Rectal smooth muscle tissue (tissue), 1 donor: Measurements from ENCODE around the gene ETV6.

Experiments
- H3K27ac ChIP-seq: one replicate; pipeline ENCODE4 v1.7.0; 2013; ENCODE audit warnings: low read depth, low read length, inconsistent platforms
- H3K27me3 ChIP-seq: one replicate; pipeline ENCODE4 v1.7.0; 2013; ENCODE audit warnings: low read length; ENCODE audit not compliant: control insufficient read depth, insufficient read depth
- H3K36me3 ChIP-seq: one replicate; pipeline ENCODE4 v1.7.0; 2013; ENCODE audit warnings: low read length; ENCODE audit not compliant: control insufficient read depth, insufficient read depth
- H3K4me1 ChIP-seq: one replicate; pipeline ENCODE4 v1.7.0; 2013; ENCODE audit warnings: low read length; ENCODE audit not compliant: control insufficient read depth, insufficient read depth
- H3K4me3 ChIP-seq: one replicate; pipeline ENCODE4 v1.7.0; 2013; ENCODE audit warnings: low read length
- H3K9ac ChIP-seq: one replicate; pipeline ENCODE4 v1.7.0; 2013; ENCODE audit warnings: low read length

Gene ETV6

DNA sequence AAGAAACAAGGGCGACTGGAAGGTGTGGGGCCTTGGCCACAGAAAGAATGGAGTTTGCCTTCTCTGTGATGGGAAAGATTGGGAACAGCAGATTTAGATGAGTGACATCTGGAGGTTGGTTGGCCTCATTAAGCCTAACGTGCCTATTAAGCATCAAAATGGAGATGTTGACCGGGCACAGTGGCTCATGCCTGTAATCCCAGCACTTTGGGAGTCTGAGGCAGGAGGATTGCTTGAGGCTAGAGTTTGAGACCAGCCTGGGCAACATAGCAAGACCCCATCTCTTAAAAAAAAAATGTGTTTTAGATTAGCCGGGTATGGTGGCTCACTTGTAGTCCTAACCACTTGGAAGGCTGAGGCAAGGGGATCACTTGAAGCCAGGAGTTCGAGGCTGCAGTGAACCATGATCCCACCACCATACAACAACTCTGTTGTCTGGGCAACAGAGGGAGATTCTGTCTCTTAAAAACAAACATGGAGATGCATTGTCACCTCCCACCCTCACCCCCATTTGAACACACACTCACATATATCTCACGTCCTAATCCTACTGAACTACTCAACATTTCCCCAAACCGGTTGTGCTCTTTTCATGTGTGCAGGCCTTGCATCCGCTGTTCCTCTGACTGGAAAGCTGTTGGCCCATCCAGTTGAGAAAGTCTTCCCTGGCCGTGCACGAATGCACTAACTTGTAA, 172.1 kb downstream of the ETV6 start:
- Histone ChIP-seq H3K4me1 (peaks cover 7% of the 10 kb centered on the region), H3K4me3 (no peak overlapping the region), H3K36me3 (no peaks in the 10 kb centered on the region), H3K27me3 (no peaks in the 10 kb centered on the region), H3K9ac (no peak overlapping the region), H3K27ac (no peak overlapping the region)

DNA sequence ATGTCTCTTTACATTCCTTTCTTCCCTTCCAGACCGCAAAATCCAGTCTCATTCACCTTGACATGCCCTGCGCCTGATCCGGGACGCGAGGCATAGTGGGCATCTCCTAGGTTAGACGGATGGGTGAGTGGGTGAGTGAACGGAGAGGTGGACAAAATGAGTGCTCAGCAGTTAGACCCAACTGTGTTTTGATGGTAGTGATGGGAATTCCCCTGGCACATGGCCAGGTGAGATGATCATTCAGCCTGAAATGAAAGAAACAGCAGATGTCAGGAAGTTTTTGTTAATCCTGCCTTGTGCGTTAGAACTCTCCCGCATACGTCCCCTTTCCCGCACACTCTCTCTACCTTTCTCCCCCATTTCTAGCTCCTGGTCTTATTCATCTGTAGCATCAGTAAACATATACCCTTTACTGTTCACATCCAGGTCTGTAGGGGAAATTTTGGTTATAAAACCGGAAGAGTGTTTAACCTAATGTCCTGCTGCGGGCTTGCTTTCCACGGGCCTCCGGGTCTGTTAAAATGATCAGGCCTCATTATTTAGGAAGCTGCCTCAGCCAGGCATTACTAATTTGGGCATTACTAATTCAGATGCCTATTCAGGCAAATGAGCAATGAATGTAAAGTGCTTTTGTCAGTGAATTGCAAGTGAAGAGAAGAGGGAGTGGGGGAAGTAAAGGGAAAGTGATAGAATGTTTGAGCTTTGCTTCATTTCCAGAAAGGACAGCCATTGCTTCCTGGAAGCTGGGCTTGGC, 172.8 kb downstream of the ETV6 start:
- H3K36me3 ChIP-seq = no peaks in the 10 kb centered on the region
- H3K9ac ChIP-seq = no peak overlapping the region
- H3K4me3 ChIP-seq = no peak overlapping the region
- H3K4me1 ChIP-seq = peaks cover 8% of the 10 kb centered on the region
- no peaks in the 10 kb centered on the region for H3K27me3 ChIP-seq
- no peak overlapping the region for H3K27ac ChIP-seq

DNA sequence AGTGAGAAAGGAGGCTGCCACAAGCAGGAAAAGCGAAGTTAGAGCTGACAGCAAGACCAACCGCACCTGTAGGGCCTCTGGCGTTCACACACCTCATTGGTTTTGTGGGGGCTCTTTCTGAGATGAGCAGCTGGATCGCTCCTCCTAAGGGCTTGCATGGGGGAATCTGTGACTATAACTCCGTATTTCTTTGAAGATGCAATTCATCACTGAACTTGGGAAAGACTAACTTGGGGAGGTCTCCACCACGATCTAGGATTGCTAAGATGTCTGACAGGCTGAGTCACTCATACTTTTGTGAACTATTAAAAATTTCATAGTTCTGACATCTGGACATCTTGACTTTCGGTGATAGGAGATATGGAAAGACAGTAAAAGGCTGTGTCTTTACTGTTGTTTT, 173.6 kb downstream of the ETV6 start:
- H3K4me3 ChIP-seq = no peak overlapping the region
- no peak overlapping the region for H3K27ac ChIP-seq
- H3K9ac ChIP-seq = no peak overlapping the region
- H3K36me3 ChIP-seq = no peaks in the 10 kb centered on the region
- H3K27me3 ChIP-seq = no peaks in the 10 kb centered on the region
- peaks cover 13% of the 10 kb centered on the region for H3K4me1 ChIP-seq

DNA sequence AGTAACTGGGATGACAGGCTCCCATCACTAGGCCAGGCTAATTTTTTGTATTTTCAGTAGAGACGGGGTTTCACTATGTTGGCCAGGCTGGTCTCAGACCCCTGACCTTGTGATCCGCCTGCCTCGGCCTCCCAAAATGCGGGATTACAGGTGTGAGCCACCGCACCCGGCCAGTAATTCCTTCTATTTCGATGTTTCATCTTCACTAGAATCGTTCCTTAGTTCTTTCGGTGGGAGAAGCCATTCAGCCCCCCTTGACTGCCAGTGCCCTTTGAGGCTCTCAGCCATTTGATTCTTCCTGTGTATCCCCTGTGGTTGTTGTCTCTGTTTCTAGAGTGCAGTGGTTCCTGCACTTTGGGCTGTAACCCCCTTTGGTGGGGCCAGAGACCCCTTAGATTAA, 174.1 kb downstream of the ETV6 start:
- Histone ChIP-seq H3K27ac (no peak overlapping the region), H3K4me3 (no peak overlapping the region), H3K4me1 (peaks cover 13% of the 10 kb centered on the region)

DNA sequence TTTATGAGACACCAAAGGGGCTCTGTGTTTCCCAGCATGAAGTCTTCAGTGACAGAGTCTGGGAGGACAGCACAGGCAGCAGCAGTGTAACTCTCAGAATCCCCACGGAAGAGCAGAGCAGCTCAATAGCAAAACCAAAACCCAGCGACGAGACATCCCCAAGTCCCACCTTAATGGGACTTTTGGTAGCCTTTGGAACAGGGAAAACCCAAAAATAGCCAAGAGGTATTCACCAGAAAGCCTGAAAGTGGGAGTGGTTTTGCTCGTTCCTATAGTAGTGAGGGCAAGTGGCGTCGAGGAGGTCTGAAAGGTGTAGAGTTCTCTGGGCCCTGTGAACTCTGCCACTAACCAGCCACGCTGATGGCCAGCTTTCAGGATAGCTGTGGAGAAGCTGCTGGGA, 174.6 kb downstream of the ETV6 start:
- Histone ChIP-seq H3K9ac (no peak overlapping the region), H3K27ac (no peak overlapping the region), H3K36me3 (no peaks in the 10 kb centered on the region), H3K27me3 (no peaks in the 10 kb centered on the region), H3K4me3 (no peak overlapping the region), H3K4me1 (peaks cover 13% of the 10 kb centered on the region)

More for the DNA sequence above, 174.1 kb downstream of the ETV6 start:
- no peaks in the 10 kb centered on the region for H3K36me3 ChIP-seq
- no peaks in the 10 kb centered on the region for H3K27me3 ChIP-seq
- H3K9ac ChIP-seq = no peak overlapping the region

DNA sequence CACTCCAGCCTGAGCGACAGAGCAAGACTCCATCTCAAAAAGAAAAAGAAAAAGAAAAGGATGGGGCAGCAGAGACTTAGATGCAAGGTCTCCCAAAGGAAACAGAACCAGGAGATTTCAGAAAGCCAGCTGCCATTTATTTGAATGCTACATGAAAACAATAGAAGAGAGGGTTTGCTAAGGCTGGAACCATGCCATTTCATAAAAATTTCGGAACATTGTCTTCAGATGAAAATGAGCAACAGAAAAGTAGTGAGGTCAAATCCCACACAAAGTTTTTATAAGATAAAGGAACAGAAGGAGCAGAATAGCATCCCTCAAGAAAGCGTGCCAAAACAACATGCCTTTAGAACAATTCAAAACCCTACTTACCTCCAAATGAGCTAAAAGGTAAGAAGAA, 175.3 kb downstream of the ETV6 start:
- no peaks in the 10 kb centered on the region for H3K36me3 ChIP-seq
- H3K27ac ChIP-seq = no peak overlapping the region
- H3K27me3 ChIP-seq = no peaks in the 10 kb centered on the region
- no peak overlapping the region for H3K4me3 ChIP-seq
- no peak overlapping the region for H3K9ac ChIP-seq
- peaks cover 13% of the 10 kb centered on the region for H3K4me1 ChIP-seq

DNA sequence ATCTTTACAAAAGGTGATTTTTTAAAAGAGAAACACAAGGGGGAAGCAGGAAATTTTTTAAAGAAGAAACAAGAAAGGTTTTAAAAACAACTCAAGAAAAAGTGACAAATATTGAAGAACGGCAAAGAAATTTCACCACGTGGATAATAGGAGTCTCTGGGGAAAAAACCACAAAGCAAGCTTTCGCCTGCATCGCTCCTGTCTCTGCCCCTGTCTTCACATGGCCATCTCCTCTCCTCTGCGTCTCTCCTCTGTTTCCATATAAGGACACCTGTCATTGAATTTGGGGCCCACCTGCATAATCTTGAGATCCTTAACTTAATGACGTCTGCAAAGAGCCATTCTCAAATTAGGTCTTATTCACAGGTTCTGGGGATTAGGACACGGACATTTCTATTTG, 175.8 kb downstream of the ETV6 start:
- H3K36me3 ChIP-seq = no peaks in the 10 kb centered on the region
- H3K27me3 ChIP-seq = no peaks in the 10 kb centered on the region
- peaks cover 13% of the 10 kb centered on the region for H3K4me1 ChIP-seq
- no peak overlapping the region for H3K27ac ChIP-seq
- H3K9ac ChIP-seq = no peak overlapping the region
- no peak overlapping the region for H3K4me3 ChIP-seq

DNA sequence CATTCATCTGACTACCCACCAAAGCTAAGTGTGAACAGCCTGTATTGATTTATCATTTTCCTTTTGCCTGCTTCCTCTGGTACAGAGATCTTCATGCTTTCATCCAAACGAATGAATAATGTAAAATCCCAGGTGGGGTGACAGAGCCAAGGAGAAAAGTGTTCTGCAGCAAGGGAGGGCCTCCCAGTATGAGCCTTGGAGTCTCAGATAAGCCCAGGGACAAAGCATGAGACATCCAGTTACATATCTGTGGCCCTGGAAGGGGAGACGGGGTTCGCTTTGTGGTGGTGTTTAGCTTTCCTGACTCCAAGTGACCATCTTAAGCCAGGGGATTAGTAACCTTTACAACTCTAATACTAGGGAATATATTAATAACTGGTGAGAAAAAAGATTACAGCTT, 177.1 kb downstream of the ETV6 start:
- no peak overlapping the region for H3K9ac ChIP-seq
- no peak overlapping the region for H3K27ac ChIP-seq
- no peaks in the 10 kb centered on the region for H3K36me3 ChIP-seq
- H3K4me1 ChIP-seq = peaks cover 16% of the 10 kb centered on the region
- H3K27me3 ChIP-seq = no peaks in the 10 kb centered on the region
- no peak overlapping the region for H3K4me3 ChIP-seq

DNA sequence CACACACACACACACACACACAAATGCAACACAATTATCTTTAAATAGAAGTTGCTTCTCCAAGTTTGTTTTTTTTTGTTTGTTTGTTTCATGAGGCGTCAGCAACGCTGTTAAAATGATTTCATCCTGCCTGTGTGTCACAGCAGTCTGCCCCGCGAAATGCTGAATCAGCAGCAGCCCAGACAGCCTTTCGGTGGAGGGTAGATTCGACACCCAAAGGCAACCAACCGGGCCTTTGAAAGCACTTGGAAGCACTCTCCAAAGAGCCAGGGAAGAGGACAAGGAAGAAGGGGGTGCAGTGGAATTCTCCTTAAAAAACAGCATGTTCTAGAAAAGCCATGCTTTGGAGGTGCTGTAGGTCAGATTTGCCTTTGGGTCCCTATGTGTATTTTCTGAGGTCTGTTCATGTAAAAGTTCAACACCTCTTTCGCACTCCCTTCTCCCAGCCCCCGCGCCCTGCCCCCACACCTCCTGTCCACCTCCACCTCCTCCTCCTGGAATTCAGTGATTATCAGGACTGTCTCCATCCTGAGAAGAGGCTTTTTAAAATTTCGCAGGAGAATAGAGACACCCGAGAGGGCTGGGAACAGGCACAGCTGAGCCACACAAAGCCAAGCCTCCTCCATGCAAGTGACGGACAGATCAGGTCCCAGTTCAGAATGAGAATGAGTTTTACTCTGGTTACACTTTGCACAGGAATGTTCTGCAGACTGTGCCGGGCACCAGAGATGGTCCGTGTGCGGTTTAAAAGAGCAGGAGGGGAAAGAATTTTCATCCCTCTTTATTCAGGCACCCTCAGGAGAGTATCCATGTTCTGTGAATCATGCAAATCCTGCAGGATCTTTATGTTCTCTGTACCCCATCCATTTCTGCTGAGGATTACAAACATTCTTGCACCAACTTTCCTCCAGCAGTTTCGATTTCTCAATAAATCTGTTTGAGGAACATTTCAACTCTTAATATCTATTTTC, 177.9 kb downstream of the ETV6 start:
- Histone ChIP-seq H3K4me1 (peaks cover 11% of the 10 kb centered on the region), H3K4me3 (peak overlapping the region; percentile 16), H3K9ac (no peak overlapping the region), H3K27ac (peak overlapping the region; percentile 47), H3K27me3 (no peaks in the 10 kb centered on the region), H3K36me3 (no peaks in the 10 kb centered on the region)

DNA sequence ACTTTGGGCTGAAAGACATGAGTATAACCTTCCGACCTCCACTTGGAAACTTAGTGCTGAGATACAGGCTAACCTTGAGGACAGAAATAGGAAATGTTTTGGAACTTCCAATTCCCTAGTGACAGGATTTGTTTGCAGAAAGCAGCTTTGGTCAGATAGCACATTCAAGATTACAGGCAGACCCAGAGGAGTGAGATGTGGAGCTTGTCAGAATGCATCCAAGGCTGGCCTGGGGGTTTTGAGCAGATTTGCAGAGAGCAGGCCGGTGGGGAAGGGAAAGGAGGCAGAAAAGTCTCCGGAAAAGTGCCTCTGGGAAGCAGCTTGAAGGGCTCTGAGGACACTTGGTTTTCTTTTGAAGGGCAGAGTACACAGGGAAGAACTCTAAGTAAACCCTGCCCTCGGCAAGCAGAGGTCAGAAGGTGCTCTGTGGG, 180.3 kb downstream of the ETV6 start:
- Histone ChIP-seq H3K27me3 (no peaks in the 10 kb centered on the region), H3K27ac (no peak overlapping the region), H3K36me3 (no peaks in the 10 kb centered on the region), H3K4me1 (peaks cover 15% of the 10 kb centered on the region), H3K4me3 (no peak overlapping the region), H3K9ac (no peak overlapping the region)

DNA sequence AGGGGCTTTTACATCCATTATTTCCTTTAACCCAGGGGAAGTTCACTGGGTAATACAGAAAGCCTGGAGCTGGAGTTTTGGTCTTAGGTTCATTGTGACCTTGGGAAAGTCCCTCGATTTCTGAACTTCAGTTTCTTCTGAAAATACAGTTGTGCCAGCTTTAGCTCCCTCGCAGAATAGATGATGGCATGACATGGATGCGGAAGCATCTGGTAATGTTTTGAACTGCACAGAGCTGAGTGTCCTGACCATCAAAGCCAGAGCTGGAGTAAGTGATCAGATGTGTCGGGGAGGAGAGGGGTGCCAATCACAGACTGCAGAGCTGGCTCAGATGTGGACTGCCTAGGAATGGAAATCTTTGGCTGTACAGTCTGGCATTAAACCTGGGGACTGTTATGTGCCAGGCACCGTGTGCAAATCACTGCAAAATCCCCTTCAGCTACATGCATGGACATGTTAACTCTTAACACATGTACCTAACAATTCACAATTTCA, 180.9 kb downstream of the ETV6 start:
- no peak overlapping the region for H3K9ac ChIP-seq
- H3K27ac ChIP-seq = no peak overlapping the region
- peaks cover 15% of the 10 kb centered on the region for H3K4me1 ChIP-seq
- H3K4me3 ChIP-seq = no peak overlapping the region
- no peaks in the 10 kb centered on the region for H3K36me3 ChIP-seq
- H3K27me3 ChIP-seq = no peaks in the 10 kb centered on the region

DNA sequence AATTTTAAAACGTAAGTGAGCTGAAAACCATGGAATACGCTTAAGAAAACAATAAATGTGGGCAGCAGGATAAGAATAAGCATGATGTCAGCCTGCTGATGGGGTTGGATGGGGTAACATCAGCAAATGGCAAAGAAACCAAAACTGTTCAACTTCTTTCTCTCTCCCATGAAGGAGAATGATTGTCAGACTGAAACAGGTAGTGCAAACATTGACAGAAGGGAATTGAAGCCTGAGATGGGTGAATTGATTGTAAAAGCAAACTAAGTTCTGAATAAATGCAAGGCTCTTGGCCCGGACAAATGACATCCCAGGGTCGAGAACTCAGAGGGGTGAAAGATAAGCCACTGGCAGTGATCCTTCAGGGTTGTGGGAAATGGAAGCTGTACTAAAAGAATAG, 182.6 kb downstream of the ETV6 start:
- no peaks in the 10 kb centered on the region for H3K27me3 ChIP-seq
- no peak overlapping the region for H3K4me3 ChIP-seq
- no peaks in the 10 kb centered on the region for H3K36me3 ChIP-seq
- no peak overlapping the region for H3K27ac ChIP-seq
- peaks cover 19% of the 10 kb centered on the region for H3K4me1 ChIP-seq
- H3K9ac ChIP-seq = no peak overlapping the region
